B cell (primary cell): ENCODE data around the gene UBASH3B. TPM values are rescaled to one million over a fixed set of nuclear protein-coding genes. Genes with fewer than 3 reads are reported as not detected.

Experiments
- ATAC-seq: fragments of 200-7000 bp; cut with Tn5 transposase; one replicate; pipeline ENCODE4 v1.10.0; 2021; ENCODE audit warnings: low read depth, mild to moderate bottlenecking, moderate number of reproducible peaks, moderate library complexity
- CTCF ChIA-PET: fragments of 350-600 bp; sonication (Branson Sonifier 250); formaldehyde crosslinking; loops from one replicate; lab custom pipeline; 2021; ENCODE audit warnings: antibody characterized with exemption, inconsistent platforms; lab: Charles Lee
- POLR2A ChIA-PET: fragments of 350-600 bp; sonication (Branson Sonifier 250); formaldehyde crosslinking; loops from one replicate; lab custom pipeline; 2021; ENCODE audit warnings: antibody characterized with exemption; lab: Charles Lee
- DNase-seq: peaks from one replicate; pipeline ENCODE4 v3.0.0; 2013
- H2AFZ ChIP-seq: 2 replicates; pipeline ENCODE4 v1.6.1; 2012; ENCODE audit warnings: mild to moderate bottlenecking, low read depth, low read length; ENCODE audit not compliant: insufficient read depth, poor library complexity, severe bottlenecking
- H3K27ac ChIP-seq, 2 donors: 1 replicate in 1 of 2; 2 replicates in 1 of 2; pipeline ENCODE4 v1.5.1; 2012 to 2013; ENCODE audit warnings: low read length in 2 of 2, mild to moderate bottlenecking in 2 of 2, moderate library complexity in 1 of 2
- H3K27me3 ChIP-seq, 4 experiments: fragments of 200-600 bp in 1 of 4; sonication (generic) in 1 of 4; replicated peaks in 1 of 4; 1 replicate in 2 of 4; 2 replicates in 2 of 4; pipeline versions ENCODE4 v1.6.1 to v1.7.0; 2013 to 2016; ENCODE audit warnings: low read length in 3 of 4, mild to moderate bottlenecking in 2 of 4, mixed read lengths in 1 of 4, moderate library complexity in 1 of 4; ENCODE audit not compliant: insufficient read depth in 4 of 4, control insufficient read depth in 3 of 4; ENCODE audit errors: control extremely low read depth in 1 of 4
- H3K36me3 ChIP-seq, 2 experiments: replicated peaks in 1 of 2; 1 replicate in 1 of 2; 2 replicates in 1 of 2; pipeline versions ENCODE4 v1.6.1 to v1.7.1; 2013; ENCODE audit warnings: low read length in 1 of 2; ENCODE audit not compliant: insufficient read depth in 2 of 2, control insufficient read depth in 1 of 2; ENCODE audit errors: control extremely low read depth in 1 of 2, extremely low read depth in 1 of 2
- H3K4me1 ChIP-seq, 2 donors: fragments of 200-600 bp in 1 of 2; sonication (generic) in 1 of 2; 1 replicate in 1 of 2; 2 replicates in 1 of 2; pipeline versions ENCODE4 v1.5.1 to v1.6.1; 2013 to 2017; ENCODE audit warnings: low read length in 2 of 2; ENCODE audit not compliant: control insufficient read depth in 2 of 2, insufficient read depth in 2 of 2
- H3K4me2 ChIP-seq: replicated peaks from 2 replicates; pipeline ENCODE3; 2012; ENCODE audit warnings: mild to moderate bottlenecking, low read depth, low read length; ENCODE audit not compliant: poor library complexity, severe bottlenecking
- H3K4me3 ChIP-seq, 5 experiments: fragments of 200-600 bp in 1 of 5; sonication (generic) in 1 of 5; 1 replicate in 3 of 5; 2 replicates in 2 of 5; pipeline versions ENCODE4 v1.5.1 to v1.7.0; 2011 to 2016; ENCODE audit warnings: low read length in 4 of 5, mild to moderate bottlenecking in 4 of 5, low read depth in 2 of 5, control low read depth in 1 of 5, moderate library complexity in 1 of 5; ENCODE audit not compliant: insufficient read depth in 1 of 5; ENCODE audit errors: control extremely low read depth in 1 of 5, extremely low read depth in 1 of 5
- H3K79me2 ChIP-seq: fragments of 200-600 bp; sonication (generic); one replicate; pipeline ENCODE4 v1.6.0; 2016; ENCODE audit warnings: low read length; ENCODE audit not compliant: control insufficient read depth, insufficient read depth
- H3K9ac ChIP-seq: fragments of 200-600 bp; sonication (generic); 2 replicates; pipeline ENCODE4 v1.6.1; 2017; ENCODE audit warnings: mild to moderate bottlenecking, low read length, moderate library complexity
- H3K9me3 ChIP-seq, 3 donors: one replicate each; pipeline versions ENCODE4 v1.6.1 to v1.7.1; 2013; ENCODE audit warnings: low read length in 2 of 3; ENCODE audit not compliant: control insufficient read depth in 2 of 3, insufficient read depth in 1 of 3; ENCODE audit errors: control extremely low read depth in 1 of 3
- H4K20me1 ChIP-seq: 2 replicates; pipeline ENCODE4 v1.6.0; 2012; ENCODE audit warnings: mild to moderate bottlenecking, low read length; ENCODE audit not compliant: insufficient read depth, control insufficient read depth, poor library complexity, severe bottlenecking
- H3K27ac Mint-ChIP-seq: one replicate; pipeline ENCODE4 v1.8.0; 2021; ENCODE audit warnings: mixed read lengths
- H3K27me3 Mint-ChIP-seq: one replicate; pipeline ENCODE4 v1.8.0; 2021; ENCODE audit warnings: mixed read lengths
- H3K4me1 Mint-ChIP-seq: one replicate; pipeline ENCODE4 v1.8.0; 2021; ENCODE audit warnings: mixed read lengths
- H3K4me3 Mint-ChIP-seq: one replicate; pipeline ENCODE4 v1.8.0; 2021; ENCODE audit warnings: mixed read lengths
- H3K9me3 Mint-ChIP-seq: one replicate; pipeline ENCODE4 v1.8.0; 2022; ENCODE audit warnings: mixed read lengths; ENCODE audit not compliant: insufficient read depth
- CTCF ChIP-seq: fragments of 200-600 bp; IDR thresholded peaks from one replicate; pipeline ENCODE4 v1.8.0; 2022; ENCODE audit warnings: antibody characterized with exemption, mild to moderate bottlenecking
- EZH2 ChIP-seq: IDR thresholded peaks from 2 replicates; pipeline ENCODE4 v1.6.1; 2012; ENCODE audit warnings: borderline replicate concordance, low read depth, mild to moderate bottlenecking, moderate library complexity, low read length; ENCODE audit not compliant: insufficient read depth, poor library complexity, severe bottlenecking
- WGBS: methylation state at CpG from one replicate; pipeline ENCODE4 v1.1.5; 2013; ENCODE audit warnings: missing lambda C conversion rate; ENCODE audit not compliant: insufficient coverage; 5-methylcytosine and 5-hydroxymethylcytosine counted together
- intact Hi-C: fragments of 100-400 bp; cut with micrococcal nuclease; formaldehyde crosslinking; loops from one replicate; pipeline ENCODE4 v1.10.0; 2022
- polyA plus RNA-seq: library from polyadenylated mRNA; depleted of rRNA; stranded (reverse); fragments of >200 nt; gene quantifications from 2 replicates; pipeline ENCODE4 v1.2.3, GENCODE V29; 2012
- total RNA-seq, 2 donors: library from RNA; stranded (reverse); fragments of 120-200 nt in 1 of 2; gene quantifications; 1 replicate in 1 of 2; 2 replicates in 1 of 2; pipeline versions ENCODE4 v1.2.3 to v1.2.4, GENCODE V29; 2013 to 2022

UBASH3B gene
- total and polyA plus RNA-seq, 2 donors (not counting 1 experiment from before 2014, with no cell fraction given): 2.3 to 3.6 TPM

GRCh38 chr11:122672892-122673291 is 17.4 kb downstream of the UBASH3B start:
- intact Hi-C loops: no loop called here
- Mint-ChIP-seq H3K9me3 (peaks cover 3% of the 10 kb centered on the region), H3K27me3 (peaks cover 9% of the 10 kb centered on the region), H3K4me3 (no peak overlapping the region), H3K27ac (no peak overlapping the region), H3K4me1 (peaks cover 38% of the 10 kb centered on the region)
- peaks cover 0 to 15% (median 7%) of the 10 kb centered on the region in 4 experiments for H3K27me3 ChIP-seq
- ChIA-PET POLR2A (no interaction called here), CTCF (interaction anchor here (1.4 kb wide), 1 partner anchor 83 kb away, joined by 4 read pairs; no protein-coding TSS in a partner anchor)
- H3K27ac ChIP-seq: no peak overlapping the region
- no peaks in the 10 kb centered on the region for H4K20me1 ChIP-seq
- peaks cover 22% of the 10 kb centered on the region for H3K79me2 ChIP-seq
- DNase-seq: no peak
- H2AFZ ChIP-seq: no peak overlapping the region
- H3K4me2 ChIP-seq: no peak overlapping the region
- peaks cover 0 to 4% (median 3%) of the 10 kb centered on the region in 3 donors for H3K9me3 ChIP-seq
- no peaks in the 10 kb centered on the region for H3K36me3 ChIP-seq
- TF ChIP-seq CTCF (no peak), EZH2 (no peak)
- 95% methylated on average over 4 of the region's 4 CpGs for WGBS
- no peak for ATAC-seq
- peaks cover 24 to 33% of the 10 kb centered on the region in 2 donors for H3K4me1 ChIP-seq
- H3K9ac ChIP-seq: no peak overlapping the region
- H3K4me3 ChIP-seq: no peak overlapping the region

GRCh38 chr11:122673701-122674100 is 18.2 kb downstream of the UBASH3B start:
- Histone ChIP-seq H3K9me3 (peaks cover 0 to 4% (median 3%) of the 10 kb centered on the region in 3 donors), H4K20me1 (no peaks in the 10 kb centered on the region), H3K27ac (no peak overlapping the region), H2AFZ (no peak overlapping the region), H3K36me3 (no peaks in the 10 kb centered on the region), H3K27me3 (peaks cover 0 to 15% (median 7%) of the 10 kb centered on the region in 4 experiments), H3K4me2 (no peak overlapping the region), H3K4me1 (peaks cover 19 to 27% of the 10 kb centered on the region in 2 donors), H3K9ac (no peak overlapping the region), H3K4me3 (no peak overlapping the region), H3K79me2 (peaks cover 30% of the 10 kb centered on the region)
- DNase-seq (no peak), ATAC-seq (no peak)
- Mint-ChIP-seq H3K27ac (no peak overlapping the region), H3K9me3 (peaks cover 3% of the 10 kb centered on the region), H3K27me3 (peaks cover 9% of the 10 kb centered on the region), H3K4me3 (no peak overlapping the region), H3K4me1 (peaks cover 32% of the 10 kb centered on the region)
- ChIA-PET CTCF (interaction anchor here (0.6 to 1.1 kb wide), 2 partner anchors 81 to 135 kb away, joined by 3 read pairs; no protein-coding TSS in a partner anchor), POLR2A (interaction anchor here (0.7 kb wide), 1 partner anchor 23 kb away, joined by 3 read pairs; no protein-coding TSS in a partner anchor)
- intact Hi-C loops: no loop called here
- TF ChIP-seq EZH2 (no peak), CTCF (no peak)
